AG08395 (cell line): Measurements from ENCODE around the gene GPR82.
A peak's percentile ranks its signal among the peaks of the same experiment; 100 is the strongest.
"Not testable (repeated sequence)": the region's sequence is repeated elsewhere in the genome, so short reads cannot be mapped to it uniquely, and the experiment has no call there.

Experiments used
- DNase-seq: peaks from one replicate; pipeline ENCODE4 v3.0.0; 2012; ENCODE audit warnings: mixed read lengths, low spot score

GPR82 gene, protein sequence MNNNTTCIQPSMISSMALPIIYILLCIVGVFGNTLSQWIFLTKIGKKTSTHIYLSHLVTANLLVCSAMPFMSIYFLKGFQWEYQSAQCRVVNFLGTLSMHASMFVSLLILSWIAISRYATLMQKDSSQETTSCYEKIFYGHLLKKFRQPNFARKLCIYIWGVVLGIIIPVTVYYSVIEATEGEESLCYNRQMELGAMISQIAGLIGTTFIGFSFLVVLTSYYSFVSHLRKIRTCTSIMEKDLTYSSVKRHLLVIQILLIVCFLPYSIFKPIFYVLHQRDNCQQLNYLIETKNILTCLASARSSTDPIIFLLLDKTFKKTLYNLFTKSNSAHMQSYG

DNA sequence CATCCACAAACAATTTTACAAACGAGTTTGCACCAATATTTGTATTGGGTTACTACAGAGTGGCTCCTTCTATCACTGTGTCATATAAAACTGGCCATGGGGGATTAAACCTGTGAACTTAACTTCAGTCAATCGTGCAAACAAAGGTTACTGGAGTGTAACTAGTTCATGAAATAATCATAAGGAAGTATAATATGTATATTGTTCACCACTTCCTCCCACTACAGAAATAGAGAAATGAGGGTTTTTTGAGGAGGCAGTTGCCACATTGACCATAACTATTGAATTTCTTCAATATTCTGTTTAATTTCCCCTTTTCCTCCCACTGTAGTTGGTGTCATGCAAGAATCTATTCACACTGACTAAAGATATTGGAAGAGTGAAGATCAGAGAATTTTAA is at the start of gene GPR82:
Gene GPR82 (plus strand): TSS at position 356 of the 400 bp plus-strand sequence. CDS start 2,846 bp downstream, outside the sequence.
- no peak for DNase-seq

- DNase-seq = not testable (repeated sequence)
Observed at GRCh38 chrX:41676361-41676760, 47.6 kb upstream of the GPR82 start.

GRCh38 chrX:41677183-41678060 is 46.6 kb upstream of the GPR82 start:
- no peak for DNase-seq

GRCh38 chrX:41684138-41684537 is 39.8 kb upstream of the GPR82 start:
- no peak for DNase-seq

DNA sequence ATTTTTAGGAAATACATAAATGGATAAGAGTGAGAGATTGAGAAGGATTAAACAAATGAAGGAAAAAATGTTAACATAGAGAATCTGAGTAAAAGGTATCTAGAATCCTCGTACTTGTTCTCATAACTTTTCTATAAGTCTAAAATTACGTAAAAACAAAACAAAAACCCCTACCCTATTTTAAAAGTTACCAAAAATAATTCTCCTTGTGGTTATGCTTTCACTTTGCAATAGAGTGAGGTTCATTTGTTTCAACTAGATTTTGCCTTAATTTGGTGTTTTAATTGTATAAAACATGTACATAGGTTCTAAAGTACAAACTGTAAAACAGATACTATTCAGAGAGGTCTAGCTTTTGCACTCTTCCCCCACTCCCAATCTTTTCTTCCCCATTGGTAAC is 39.0 kb upstream of the GPR82 start:
- DNase-seq = no peak

DNA sequence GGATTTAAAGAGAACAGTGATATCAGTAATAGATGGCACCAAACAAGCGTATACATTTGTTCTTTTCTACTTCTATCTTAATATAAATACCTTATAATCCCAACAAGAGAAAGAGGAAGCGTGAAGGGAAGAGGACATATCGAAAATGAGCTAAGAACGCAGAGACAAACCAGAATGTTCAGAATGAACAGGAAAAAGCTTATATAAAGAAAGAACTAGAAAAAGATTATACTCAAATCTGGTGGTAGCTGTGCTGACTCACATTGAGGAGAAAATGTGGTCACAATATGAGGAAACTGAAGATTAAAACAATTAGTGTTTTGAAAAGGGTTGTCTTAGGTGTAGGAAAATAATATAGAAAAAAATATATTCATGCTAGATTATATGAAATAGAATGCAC is 37.2 kb upstream of the GPR82 start:
- DNase-seq = no peak

DNA sequence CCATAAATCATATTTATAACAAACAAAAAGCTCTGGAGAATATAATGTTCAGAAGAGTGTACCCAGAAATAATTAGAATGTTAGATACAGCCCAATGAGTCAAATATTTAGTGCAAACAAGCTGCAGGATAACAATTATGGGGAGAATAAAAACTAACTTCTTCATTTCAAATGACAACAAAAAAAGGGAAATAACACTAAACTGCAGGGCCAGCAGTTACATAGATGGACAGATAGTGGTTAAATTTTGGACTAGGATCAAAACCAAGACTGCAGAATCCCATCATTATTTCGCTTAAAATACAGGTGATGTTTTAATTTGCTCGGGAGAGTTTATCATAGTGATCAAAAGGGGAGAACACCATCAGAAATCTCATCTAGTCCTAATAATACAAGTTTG is 35.8 kb upstream of the GPR82 start:
- DNase-seq = no peak

GRCh38 chrX:41688835-41689234 is 35.1 kb upstream of the GPR82 start, which contains the start of gene GPR34:
TSS of gene GPR34 (plus strand) at chrX:41688973. CDS start at chrX:41695634, 6,661 bp downstream.
- no peak for DNase-seq

- DNase-seq = no peak
Observed at GRCh38 chrX:41689711-41690110, 34.3 kb upstream of the GPR82 start.

- peak; percentile 7 for DNase-seq
Observed at GRCh38 chrX:41692162-41692749, 31.7 kb upstream of the GPR82 start.

DNA sequence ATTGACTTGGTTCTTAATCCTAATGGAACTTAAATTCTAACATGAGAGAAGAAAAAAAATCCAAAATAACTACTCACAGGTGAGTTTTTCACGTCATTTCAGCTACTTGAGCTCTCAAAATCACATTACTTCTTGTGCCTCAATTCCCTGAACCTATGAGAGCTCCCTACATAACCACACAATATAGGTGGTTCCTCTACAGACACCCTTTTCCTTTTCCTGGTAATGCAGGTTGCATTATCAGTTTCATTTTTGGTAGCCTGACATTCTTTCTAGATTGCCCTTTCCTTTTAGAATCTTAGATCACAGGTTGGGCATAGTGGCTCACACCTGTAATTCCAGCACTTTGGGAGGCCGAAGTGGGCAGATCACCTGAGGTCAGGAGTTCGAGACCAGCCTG is 31.0 kb upstream of the GPR82 start:
- DNase-seq = no peak

DNA sequence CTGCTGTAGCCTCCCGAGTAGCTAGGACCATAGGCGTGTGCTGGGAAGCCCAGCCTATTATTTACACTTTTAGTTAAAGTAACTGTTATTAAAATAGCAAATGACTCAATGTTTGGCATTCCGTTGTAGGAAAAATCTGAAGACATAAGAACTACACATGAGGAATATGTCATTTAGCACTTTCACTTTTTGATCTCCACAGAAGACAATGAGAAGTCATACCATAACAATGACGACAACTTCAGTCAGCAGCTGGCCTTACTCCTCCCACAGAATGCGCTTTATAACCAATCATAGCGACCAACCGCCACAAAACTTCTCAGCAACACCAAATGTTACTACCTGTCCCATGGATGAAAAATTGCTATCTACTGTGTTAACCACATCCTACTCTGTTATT is 28.6 kb upstream of the GPR82 start:
- no peak for DNase-seq

DNA sequence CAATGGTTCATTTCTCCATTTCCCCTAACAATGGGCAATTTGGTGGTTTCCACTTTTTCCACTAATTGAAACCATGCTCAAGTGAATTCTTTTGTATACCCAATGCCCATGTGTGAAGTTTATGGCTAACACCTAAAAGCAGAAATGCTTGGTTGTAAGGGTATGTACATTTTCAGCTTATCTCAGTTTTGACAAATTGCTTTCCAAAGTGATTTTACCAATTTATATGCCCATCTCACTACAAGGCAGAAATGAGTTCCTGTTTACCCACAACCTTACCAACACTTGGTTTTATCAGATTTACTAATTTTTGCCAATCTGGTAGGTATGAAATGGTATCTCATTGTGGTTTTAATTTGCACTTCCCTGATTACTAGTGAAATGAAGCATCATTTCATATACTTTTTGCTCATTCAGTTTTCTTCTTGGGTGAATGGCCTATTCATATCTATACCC is 20.4 kb upstream of the GPR82 start:
- no peak for DNase-seq

- DNase-seq = no peak
Observed at GRCh38 chrX:41705042-41705441, 18.9 kb upstream of the GPR82 start.

DNA sequence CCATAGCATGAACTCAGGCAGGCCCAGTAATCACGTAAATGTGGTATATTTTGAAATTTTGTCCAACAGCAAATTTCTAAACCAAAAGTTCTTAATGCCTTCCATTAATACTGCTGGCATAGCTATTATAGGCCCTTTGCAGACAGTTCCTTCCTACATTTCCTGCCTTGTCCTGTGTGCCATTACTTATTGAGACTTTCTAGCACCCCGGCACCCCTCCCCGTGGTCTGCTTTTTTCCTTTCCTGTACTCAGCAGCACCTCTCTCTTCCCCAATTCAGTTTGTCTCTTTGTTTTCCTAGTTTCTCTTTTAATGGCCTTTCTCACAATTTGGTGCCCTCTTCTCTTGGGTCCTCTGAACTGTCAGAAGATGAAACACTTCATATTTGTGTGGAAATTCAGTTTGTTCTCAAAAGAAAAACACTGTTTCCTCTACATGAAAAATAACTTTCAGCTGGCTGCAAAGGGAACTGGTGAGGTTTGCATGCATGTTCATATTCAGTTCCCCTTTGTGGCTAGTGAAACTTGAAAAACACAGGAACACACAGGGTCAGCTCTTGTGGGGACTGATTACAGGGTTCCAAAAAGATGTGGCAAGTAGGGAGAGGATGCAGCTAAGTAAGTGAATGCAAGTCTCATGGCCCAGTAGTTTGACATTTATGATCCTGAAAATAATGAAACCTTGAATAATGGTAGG is 18.2 kb upstream of the GPR82 start:
- no peak for DNase-seq

GRCh38 chrX:41707218-41707617 is 16.8 kb upstream of the GPR82 start:
- no peak for DNase-seq

DNA sequence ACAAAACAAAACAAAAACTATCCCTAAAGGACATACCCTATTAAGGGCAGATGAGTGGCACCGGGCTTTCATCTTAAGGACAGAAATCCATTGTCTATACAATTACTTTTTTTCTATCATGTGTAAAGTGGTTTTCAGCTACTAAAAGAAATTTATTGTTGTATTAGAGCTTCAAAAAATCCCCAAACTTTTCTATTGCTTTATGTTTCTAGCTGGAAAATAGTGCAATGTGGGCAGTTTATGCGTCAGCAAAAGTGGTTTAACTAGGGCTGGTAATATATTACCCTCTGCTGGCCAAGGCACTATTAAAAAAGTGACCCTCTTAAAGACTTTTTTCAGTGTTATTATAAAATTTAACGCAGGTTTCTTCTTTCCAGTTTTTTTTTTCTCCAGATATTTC is 15.5 kb upstream of the GPR82 start:
- no peak for DNase-seq

DNA sequence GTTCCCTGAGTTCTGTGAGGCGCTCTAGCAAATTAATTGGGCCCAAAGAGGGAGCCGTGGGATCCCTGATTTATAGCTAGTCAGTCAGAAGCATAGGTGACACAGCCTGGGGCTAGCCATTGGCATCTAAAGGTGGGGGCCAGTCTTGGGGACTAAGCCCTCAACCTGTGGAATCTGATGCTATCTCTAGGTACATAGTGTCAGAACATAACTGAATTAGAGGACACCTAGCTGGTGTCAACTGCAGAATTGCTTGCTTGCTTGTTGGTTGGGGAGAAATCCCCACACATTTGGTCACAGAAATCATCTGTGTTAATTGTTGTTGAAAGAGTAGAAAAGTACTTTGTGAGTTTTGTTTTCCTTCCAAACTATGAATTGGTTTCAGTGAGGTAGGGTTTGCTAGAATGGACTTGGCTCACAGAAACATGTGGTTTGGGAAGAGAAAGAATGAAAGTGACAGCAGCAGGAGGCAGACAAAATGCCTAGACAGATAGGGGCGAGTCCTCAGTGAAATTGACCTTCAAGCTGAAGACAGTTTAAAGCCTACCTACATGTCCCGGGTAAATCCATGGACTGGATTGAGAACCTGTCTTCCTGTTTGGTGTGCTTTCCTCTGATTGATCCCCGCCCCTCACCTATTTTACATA is 12.8 kb upstream of the GPR82 start:
- no peak for DNase-seq

DNA sequence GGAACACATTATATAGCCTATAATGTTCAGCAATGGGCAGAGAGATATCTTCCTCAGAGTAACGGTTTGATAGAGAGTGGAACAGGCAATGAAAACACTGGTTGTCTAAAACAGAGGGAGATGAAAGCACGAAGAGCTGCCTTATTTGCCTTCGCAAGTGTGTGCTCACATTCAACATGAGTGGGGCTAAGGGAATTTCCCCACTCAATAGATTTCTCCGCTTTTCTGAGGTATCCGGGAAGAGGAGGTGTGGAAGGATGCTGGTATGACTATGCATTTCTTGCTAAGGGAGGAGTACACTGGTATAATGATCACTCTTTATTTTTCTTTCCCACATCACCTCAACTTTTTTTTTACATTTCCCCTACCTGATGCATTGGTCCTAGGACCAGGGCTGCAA is 7.8 kb upstream of the GPR82 start:
- no peak for DNase-seq

GRCh38 chrX:41716767-41717473 is 7.1 kb upstream of the GPR82 start:
- no peak for DNase-seq
